HL-60/S4 treated with retinoic acid at 250 ng/mL for 4 days and 3 days (cell line): ENCODE results near the gene ZNF213.
"Not testable (repeated sequence)": the region's sequence is repeated elsewhere in the genome, so short reads cannot be mapped to it uniquely, and the experiment has no call there.

Experiments used
- in situ Hi-C: fragments of 300-500 bp; cut with MboI; formaldehyde crosslinking; loops from 2 replicates; pipeline ENCODE4 v1.7.0; 2022; ENCODE audit warnings: low sequenced_read_pairs

Gene ZNF213

GRCh38 chr16:3168729-3169128 is 33.9 kb downstream of the ZNF213 start:
- in situ Hi-C loops, result not testable (repeated sequence)

- in situ Hi-C loops, result no loop called here
Observed at GRCh38 chr16:3170440-3171180, 35.8 kb downstream of the ZNF213 start.

DNA sequence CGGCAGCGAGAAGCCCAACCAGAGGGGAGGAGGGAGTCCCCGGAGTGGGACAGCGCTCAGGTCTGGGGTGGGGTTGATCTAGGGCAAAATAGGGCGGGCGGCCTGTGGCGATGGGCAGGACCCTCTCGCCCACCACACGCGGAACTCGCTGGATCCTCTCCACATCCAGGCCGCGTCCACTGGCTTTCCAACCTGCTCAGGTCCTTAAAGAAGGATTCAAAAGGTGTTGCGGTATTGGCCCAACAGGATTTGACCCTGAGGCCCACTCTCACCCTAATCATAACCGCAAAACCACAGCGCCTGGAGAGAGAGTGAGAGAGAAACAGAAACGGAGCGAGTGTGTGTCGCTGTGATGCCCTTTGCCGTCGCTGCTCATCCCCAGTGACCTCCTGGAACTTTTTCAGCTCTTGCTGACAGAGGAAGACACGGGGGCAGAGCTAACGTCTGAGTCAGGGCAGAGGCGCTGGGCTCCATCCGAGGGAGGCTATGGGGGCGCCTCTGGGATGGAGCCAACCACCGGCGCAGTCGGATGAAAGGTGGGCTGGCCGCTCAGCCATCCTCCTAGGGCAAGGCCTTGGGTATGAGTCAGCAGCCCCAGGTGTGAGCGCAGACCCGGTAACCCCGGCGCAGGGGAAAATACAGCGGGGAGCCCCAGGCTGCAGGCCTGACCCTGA is 36.5 kb downstream of the ZNF213 start:
- in situ Hi-C loops, result no loop called here

DNA sequence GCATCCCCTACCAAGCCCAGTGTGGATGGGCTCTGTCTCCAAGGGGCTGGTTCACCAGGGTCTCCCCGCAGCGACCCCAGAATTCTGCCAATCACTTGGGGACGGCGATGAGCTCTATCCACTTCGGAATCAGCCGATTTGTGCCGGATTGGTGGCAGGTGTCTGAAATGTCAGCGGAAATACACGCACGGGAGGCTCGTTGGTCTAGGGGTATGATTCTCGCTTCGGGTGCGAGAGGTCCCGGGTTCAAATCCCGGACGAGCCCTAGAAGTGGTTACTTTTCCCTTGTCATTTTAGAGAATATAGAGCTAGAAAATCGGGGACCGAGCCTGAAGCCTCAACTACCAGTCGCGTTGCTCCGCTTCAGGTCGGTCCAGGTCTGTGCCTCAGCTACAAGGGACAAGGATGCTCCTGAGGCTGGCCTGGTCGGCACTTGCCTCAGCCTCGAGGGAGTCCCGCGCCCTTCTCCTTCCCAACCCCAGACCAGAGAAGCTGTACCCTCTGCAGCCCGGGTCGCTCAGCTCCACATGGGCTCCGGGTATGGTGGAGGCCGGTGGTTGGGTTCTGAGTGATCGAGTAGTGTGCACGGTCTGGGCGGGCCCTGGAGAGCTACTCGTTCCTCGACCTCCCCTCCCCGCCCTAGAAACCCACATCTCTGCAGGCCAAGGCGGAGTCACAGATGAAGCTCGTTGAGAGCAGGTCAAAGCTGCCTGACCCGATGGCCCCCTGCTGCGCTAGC is 37.2 kb downstream of the ZNF213 start:
- in situ Hi-C loops, result no loop called here

DNA sequence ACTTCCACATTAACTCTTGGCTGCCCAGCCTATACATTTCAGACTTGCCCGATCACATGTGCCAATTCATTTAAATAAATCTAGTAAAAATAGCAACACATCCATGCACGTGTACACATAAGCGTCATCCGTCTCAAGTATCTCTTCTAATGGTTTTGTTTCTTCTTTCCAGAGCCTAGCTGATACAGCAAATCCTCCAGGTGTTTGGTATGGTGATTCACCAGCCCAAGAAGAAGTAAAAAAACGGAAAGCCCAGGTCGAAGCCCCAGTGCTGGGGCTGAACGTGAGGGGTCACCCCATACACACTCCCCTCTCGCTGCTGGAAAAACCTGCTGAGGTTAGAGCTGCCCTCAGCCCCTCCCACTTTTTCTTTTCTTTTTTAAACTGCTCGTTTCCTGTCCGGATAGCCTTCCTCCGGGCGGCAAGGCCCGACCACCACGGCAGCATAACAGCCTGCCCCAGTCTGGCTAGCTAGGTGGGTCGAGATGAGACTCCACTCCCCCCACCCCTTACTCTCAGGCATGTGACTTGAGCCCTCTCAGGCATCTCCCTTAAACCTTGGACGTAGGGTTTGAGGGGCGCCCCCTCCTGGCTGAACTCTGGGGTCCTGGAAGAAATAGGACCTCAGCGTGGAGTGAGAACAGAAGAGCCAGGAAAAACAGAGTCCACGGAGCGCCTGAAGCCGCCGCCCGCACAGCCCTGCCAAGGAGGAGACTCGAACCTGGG is 39.2 kb downstream of the ZNF213 start:
- in situ Hi-C loops, result no loop called here

DNA sequence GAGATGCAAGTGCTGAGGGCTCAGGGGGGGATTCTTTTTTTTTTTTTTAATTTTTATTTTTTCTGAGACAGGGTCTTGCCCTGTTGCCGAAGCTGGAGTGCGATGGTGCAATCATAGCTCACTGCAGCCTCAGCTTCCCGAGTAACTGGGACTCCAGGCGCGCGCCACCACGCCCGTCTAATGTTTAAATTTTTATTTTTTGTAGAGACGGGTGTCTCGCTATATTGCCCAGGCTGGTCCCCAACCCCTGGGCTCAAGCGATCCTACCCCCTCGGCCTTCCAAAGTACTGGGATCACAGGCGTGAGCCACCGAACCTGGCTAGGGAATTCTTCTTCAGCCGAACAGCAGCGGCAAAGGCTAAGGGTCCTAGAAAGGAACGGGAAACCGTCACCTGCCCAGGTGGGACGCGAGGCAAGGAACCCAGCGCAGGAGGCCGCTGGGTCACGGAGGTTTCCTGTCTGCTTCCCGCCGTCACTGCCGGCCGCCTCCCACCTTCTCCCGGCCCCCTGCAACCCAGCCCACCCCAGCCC is 39.9 kb downstream of the ZNF213 start:
- in situ Hi-C loops, result no loop called here

DNA sequence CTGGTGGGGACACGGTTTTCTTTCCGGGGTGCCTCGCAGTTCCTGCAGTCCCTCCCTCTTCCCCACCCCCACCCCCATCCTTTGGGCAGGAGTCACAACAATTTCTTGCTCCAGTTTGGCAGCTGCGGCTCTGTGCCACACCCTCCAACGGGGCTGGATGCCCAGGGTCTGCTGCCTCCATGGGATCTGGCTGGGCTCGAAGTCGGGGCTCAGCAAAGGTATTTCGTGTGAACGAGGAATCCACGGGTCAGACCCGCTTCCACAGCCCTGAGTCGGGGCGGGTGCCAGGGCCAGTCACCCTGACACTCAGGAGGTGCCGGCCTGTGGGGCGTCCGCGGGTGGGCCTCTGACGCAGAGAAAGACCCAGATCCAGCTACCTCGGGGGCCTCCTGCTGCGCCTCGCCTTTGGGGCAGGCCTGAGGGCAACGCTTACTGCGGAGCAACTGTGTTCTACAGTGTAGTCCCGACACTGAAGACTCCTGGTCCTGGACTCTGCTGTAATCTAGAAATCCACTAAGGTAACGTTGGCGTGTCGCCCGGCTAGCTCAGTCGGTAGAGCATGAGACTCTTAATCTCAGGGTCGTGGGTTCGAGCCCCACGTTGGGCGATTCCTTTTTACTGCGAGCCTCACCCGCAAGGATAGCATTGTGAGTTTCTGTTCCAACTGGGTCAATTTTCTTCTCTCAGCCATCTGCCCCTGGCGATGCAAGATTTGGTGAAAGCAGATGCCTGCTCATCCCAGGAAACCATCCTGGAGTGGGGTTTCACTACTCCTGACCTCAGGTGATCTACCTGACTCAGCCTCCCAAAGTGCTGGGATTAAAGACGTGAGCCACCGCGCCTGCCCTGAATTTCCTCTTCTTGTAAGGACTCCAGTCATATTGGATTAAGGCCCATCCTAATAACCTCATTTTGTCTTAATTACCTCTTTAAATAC is 40.6 kb downstream of the ZNF213 start:
- in situ Hi-C loops, result no loop called here

DNA sequence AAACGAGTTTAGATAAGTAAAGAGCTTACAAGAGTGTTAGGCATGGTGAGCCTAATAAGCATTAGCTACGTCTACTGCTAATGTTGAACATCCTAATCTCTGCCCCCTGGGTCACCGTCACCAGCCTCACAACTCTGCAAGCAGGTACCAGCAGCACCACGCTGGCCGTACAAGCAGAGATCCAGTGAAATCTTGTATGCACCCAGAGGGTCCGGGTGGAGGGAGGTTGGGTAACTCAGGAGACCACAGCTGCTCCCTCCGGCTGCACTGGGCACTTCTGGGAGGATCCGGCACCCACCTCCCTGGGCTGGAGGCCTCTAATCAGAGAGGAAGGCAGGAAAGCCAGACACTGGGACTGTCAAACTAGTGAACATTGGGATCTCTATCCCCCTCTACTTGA is 44.8 kb downstream of the ZNF213 start:
- in situ Hi-C loops, result no loop called here

- in situ Hi-C loops, result no loop called here
Observed at GRCh38 chr16:3180445-3180878, 45.6 kb downstream of the ZNF213 start.

GRCh38 chr16:3182293-3182607 is 47.4 kb downstream of the ZNF213 start:
- in situ Hi-C loops, result not testable (repeated sequence)

DNA sequence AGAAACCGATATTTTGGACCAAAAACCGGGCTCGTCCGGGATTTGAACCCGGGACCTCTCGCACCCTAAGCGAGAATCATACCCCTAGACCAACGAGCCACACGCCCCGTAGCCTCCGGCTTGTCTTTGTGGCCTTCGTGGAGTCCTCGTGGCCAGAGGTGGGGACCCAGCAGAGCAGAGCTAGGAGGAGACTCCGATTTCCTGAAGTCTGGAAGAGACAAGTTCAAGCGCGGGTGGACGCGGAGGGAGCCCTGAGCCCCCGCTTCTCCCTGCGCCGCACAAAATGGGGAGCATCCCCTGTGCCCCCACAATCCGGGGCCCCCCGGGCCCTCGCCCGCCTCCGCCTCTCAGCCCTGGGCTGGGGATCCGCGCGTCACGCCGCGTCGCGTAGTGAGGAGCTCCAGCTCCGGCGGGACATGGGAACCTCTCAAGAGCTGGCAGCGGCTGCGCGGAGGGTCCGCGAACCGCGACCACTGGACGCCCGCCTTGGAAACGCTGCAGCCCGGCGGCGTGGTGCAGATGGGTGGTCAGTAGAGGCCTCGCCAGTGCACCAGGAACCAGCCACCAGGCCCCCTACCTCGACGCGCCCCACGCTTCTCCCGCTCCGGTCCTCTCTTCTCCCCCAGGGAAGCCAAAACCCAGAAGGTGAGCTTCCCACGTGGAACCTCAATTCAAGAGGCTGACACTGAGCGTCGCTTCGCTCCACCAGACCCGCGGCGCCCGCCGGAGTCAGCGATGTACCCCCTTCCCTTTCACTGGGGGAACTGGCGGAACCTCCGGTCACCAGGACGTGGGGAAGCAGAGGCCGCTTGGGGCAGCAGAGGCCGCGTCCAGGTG is 48.0 kb downstream of the ZNF213 start:
- in situ Hi-C loops, result no loop called here

- in situ Hi-C loops, result no loop called here
Observed at GRCh38 chr16:3183445-3184139, 48.8 kb downstream of the ZNF213 start.

DNA sequence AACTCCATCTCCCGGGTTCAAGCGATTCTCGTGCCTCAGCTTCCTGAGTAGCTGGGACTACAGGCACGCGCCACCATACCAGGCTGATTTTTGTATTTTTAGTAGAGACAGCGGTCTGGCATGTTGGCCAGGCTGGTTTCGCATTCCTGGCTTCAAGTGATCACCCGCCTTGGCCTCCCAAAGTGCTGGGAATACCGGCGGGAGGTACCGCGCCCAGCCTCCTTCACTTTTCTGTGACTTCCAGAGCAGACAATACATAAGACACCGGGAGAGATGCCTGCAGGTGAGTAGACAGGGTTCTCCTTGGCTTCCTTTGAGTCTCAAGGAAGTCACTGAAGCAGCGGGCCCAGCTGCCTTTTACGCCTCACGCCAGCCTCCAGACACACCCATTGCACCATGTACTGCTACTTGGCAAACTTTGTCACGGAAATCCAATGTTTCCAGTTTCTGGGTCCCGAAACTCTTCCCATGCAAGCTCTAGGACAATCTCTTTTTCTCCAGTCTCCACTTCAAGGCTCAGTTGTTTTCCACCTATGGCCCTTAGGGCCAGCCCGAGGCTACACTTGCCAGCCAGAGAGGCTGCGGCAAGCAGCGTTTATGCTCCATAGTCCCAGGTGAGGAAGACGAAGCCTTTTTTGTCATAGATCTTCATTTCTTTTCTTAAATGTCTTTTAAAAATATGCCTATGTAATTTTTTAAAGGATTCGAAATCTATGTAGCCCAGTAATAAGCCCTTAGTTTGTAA is 52.3 kb downstream of the ZNF213 start:
- in situ Hi-C loops, result no loop called here

GRCh38 chr16:3187798-3188674 is 53.2 kb downstream of the ZNF213 start, which contains the start of gene OR1F1:
Gene OR1F1 (plus strand): TSS chr16:3188204.
- in situ Hi-C loops, result no loop called here

DNA sequence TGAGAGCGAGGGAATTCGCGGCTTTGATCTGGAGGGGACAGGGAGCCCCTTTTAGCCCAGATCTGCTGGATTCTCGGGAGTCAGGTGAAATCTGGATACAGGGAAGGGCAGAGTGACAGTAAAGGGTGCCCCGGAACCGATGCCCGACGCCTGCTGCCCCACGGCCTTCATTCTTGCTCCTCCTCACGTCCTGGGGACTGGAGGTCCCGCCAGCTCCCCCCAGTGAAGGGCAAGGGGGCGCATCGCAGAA is 53.8 kb downstream of the ZNF213 start:
- in situ Hi-C loops, result no loop called here

- in situ Hi-C loops, result no loop called here
Observed at GRCh38 chr16:3188925-3189825, 54.3 kb downstream of the ZNF213 start.
